ENCODE results near the gene SLC25A24.

DNA sequence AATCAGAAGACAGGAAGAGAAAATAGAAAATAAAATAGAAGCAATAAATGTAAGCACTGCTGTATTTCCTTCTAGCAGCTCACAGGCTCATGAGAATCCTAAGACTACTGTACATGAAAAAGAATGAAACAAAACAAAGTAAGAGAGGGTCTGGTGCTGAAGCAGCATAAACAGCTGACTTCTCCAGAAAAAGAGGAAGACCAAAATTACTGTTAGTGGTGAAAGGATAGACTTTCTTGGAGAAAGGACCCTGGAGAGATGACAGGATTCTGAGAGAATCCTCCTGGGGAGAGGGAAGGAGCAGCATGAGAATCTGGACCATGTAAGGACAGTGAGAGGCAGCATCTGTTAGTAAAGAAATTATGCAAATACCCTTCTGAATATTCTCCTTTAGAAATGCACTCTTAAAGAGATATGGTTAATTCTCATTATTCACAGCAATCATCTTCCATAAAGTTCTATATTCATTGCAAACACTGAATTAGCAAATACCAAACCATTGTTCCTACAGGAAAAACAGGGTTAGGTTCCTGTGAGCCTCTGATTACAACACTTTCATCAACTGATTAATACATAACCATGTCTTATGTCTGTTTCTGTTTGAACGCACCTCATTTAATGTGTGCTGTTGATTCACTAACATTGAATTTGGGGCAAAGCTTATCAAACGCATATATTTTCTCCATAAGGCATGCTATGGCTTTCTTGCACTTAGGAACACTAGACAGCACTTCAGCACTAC lies 17.0 kb downstream of the SLC25A24 start:
- TF ChIP-seq, protein P1, sequence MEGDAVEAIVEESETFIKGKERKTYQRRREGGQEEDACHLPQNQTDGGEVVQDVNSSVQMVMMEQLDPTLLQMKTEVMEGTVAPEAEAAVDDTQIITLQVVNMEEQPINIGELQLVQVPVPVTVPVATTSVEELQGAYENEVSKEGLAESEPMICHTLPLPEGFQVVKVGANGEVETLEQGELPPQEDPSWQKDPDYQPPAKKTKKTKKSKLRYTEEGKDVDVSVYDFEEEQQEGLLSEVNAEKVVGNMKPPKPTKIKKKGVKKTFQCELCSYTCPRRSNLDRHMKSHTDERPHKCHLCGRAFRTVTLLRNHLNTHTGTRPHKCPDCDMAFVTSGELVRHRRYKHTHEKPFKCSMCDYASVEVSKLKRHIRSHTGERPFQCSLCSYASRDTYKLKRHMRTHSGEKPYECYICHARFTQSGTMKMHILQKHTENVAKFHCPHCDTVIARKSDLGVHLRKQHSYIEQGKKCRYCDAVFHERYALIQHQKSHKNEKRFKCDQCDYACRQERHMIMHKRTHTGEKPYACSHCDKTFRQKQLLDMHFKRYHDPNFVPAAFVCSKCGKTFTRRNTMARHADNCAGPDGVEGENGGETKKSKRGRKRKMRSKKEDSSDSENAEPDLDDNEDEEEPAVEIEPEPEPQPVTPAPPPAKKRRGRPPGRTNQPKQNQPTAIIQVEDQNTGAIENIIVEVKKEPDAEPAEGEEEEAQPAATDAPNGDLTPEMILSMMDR (IDR thresholded peaks at IDR 0.05) = no peak
- TF ChIP-seq POLR2A (IDR thresholded peaks at IDR 0.05) = no peak
